ENCODE data around the gene SAFB2. TPM values are rescaled to one million over a fixed set of nuclear protein-coding genes. Genes with fewer than 3 reads are reported as not detected.

The SAFB2 gene
- total and polyA plus RNA-seq, 2 of the 13 experiments (the other 11 are each of a cell fraction or from before 2014, with no cell fraction given), result 11.2 to 31.5 TPM

DNA sequence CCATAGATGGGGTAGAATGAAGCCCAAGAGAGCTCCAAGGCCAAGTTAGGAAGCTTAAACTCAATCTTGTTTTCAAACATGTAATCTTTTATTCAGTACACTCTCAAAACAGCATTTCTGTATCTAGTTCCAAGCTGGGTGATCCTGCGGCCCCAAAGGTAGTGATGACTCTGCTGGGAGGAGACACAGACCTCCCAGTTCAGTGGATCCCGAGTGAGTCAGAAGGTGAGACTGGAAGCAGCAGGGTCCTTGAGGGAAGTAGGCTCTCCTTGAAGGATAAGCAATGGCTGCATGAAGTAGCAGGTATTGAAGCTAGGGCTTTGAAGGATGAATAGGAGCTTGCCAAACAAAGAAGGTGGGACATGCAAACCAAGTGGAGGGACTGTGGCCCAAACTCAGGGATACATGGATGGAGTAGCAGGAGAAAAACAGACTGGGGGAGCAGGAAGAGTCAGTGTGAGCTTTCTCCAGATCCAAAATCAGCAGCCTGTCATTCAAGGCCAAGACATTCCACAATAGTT, 64.4 kb downstream of the SAFB2 start (continued):
- TF ChIP-seq POLR2G (IDR thresholded peaks at IDR 0.05; ENCODE audit: low read depth, low read length) (no peak), ZFP36L2 (CRISPR knock-in tag; IDR thresholded peaks at IDR 0.05) (no peak), STAG1 (CRISPR knock-in tag; IDR thresholded peaks at IDR 0.05) (no peak)

GRCh38 chr19:5557691-5558090, 64.9 kb downstream of the SAFB2 start:
- no peak overlapping the region for H2AFZ ChIP-seq (ENCODE audit: low read length)
- peaks cover 0 to 6% of the 10 kb centered on the region in 2 experiments; a peak in 2 of 5 replicates for H3K27me3 ChIP-seq (ENCODE audit: control insufficient read depth in 1 of 2, insufficient read depth in 2 of 2, low read length in 2 of 2)
- intact Hi-C loops (cut with micrococcal nuclease; ENCODE audit: unreplicated experiment) (no loop called here), in situ Hi-C loops (cut with HindIII; ENCODE audit: extremely low pct_ligation_motif_present, low pct_unique_long_range_greater_than_20kb) (no loop called here)
- H3K27ac ChIP-seq (ENCODE audit: extremely low read length, insufficient read depth, low read length), result no peak overlapping the region
- no peaks in the 10 kb centered on the region for H3K36me3 ChIP-seq (replicated peaks in 1 of 2; ENCODE audit: control insufficient read depth in 1 of 2, insufficient read depth in 2 of 2, low read length in 2 of 2)
- ChIA-PET CTCF (ENCODE audit: low intra/inter-chr PET ratio, low total read pairs) (no interaction called here), POLR2A (no interaction called here)
- H3K9ac ChIP-seq (ENCODE audit: insufficient read depth, low read depth, low read length), result no peak overlapping the region
- WGBS (ENCODE audit: low lambda C conversion rate), result 39% methylated on average over 11 of the region's 13 CpGs
- DNase-seq (ENCODE audit: low spot score) (no peak), FAIRE-seq (no peak), ATAC-seq (no peak)
- H3K9me3 ChIP-seq (ENCODE audit: low read length), result peaks cover 7% of the 10 kb centered on the region
- no peaks in the 10 kb centered on the region for H3K79me2 ChIP-seq (ENCODE audit: insufficient read depth, low read length)
- no peaks in the 10 kb centered on the region for H3K4me1 ChIP-seq (ENCODE audit: insufficient read depth, low read length)
- no peaks in the 10 kb centered on the region for H4K20me1 ChIP-seq (ENCODE audit: insufficient read depth, low read length)
- no peak overlapping the region for H3K4me2 ChIP-seq (ENCODE audit: low read depth, low read length)
- no peak overlapping the region for H3K4me3 ChIP-seq (replicated peaks in 1 of 3; ENCODE audit: insufficient read depth in 1 of 3, low read depth in 2 of 3, low read length in 3 of 3)
- no TSS peak for BruUV-seq (replicated peaks)
- TF ChIP-seq PITX1 (CRISPR knock-in tag; IDR thresholded peaks at IDR 0.05), result no peak
- no peak for TF ChIP-seq ZNF564 (CRISPR knock-in tag; IDR thresholded peaks at IDR 0.05)
- TF ChIP-seq ZNF180 (CRISPR knock-in tag; IDR thresholded peaks at IDR 0.05; ENCODE audit: borderline replicate concordance, low read depth), result no peak
- TF ChIP-seq, protein P1, sequence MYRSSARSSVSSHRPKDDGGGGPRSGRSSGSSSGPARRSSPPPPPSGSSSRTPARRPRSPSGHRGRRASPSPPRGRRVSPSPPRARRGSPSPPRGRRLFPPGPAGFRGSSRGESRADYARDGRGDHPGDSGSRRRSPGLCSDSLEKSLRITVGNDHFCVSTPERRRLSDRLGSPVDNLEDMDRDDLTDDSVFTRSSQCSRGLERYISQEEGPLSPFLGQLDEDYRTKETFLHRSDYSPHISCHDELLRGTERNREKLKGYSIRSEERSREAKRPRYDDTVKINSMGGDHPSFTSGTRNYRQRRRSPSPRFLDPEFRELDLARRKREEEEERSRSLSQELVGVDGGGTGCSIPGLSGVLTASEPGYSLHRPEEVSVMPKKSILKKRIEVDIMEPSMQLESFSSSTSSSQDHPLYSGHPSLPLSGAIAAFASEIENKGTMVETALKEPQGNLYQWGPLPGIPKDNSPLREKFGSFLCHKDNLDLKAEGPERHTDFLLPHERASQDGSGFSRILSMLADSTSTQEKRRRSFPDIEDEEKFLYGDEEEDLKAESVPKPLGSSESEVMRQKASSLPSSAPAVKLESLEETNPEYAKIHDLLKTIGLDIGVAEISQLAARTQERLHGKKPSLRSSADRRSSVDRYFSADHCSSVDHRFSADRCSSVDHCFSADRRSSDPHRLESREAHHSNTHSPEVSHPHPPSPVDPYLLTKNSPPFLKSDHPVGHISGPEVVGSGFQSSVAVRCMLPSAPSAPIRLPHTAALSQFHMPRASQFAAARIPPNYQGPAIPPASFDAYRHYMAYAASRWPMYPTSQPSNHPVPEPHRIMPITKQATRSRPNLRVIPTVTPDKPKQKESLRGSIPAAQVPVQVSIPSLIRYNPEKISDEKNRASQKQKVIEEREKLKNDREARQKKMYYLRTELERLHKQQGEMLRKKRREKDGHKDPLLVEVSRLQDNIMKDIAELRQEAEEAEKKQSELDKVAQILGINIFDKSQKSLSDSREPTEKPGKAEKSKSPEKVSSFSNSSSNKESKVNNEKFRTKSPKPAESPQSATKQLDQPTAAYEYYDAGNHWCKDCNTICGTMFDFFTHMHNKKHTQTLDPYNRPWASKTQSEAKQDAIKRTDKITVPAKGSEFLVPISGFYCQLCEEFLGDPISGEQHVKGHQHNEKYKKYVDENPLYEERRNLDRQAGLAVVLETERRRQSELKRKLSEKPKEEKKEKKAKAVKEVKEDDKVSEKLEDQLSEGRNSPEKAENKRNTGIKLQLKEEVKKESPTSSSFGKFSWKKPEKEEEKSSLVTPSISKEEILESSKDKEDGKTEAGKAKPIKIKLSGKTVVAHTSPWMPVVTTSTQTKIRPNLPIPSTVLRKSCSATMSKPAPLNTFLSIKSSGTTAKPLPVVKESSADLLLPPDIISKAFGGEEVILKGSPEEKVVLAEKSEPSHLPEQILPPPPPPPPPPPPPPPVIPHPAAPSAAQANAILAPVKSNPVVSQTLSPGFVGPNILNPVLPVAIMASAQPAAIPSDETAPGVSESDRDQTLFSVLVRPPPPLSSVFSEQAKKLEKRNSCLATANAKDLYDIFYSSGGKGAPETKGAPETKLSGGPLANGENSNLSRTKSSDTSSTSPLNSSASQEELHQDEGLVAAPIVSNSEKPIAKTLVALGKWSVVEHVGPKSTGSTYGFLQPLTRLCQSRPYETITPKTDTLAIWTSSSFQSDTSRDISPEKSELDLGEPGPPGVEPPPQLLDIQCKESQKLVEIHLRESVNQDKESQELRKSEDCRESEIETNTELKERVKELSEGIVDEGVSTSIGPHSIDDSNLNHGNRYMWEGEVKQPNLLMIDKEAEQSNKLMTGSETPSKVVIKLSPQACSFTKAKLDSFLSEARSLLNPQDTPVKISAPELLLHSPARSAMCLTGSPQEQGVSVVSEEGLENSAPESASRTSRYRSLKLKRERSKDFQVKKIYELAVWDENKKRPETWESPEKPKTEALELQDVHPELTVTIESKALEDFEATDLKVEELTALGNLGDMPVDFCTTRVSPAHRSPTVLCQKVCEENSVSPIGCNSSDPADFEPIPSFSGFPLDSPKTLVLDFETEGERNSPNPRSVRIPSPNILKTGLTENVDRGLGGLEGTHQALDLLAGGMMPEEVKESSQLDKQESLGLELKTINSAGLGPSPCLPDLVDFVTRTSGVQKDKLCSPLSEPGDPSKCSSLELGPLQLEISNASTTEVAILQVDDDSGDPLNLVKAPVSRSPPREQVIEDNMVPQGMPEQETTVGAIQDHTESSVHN (CRISPR knock-in tag; IDR thresholded peaks at IDR 0.05), result no peak
